MM.1S (cell line): Measurements from ENCODE around the gene MAGED2.

Experiments used
- CTCF ChIP-seq: fragments of 300-600 bp; sonication (generic); IDR thresholded peaks from 2 replicates; pipeline ENCODE4 v1.5.1; 2016; ENCODE audit warnings: antibody characterized with exemption, low read length, mixed read lengths
- EZH2 ChIP-seq: fragments of 300-600 bp; sonication (generic); optimal IDR thresholded peaks from 2 replicates; pipeline ENCODE3; 2017; ENCODE audit warnings: low read depth, mild to moderate bottlenecking, antibody characterized with exemption, low read length, mixed read lengths

GRCh38 chrX:54810532-54810931 lies 3.0 kb downstream of the MAGED2 start:
- no peak for TF ChIP-seq CTCF
- TF ChIP-seq EZH2, result no peak
